HepG2 (cell line): ENCODE results near the gene ORC4. TPM values are rescaled to one million over a fixed set of nuclear protein-coding genes. Genes with fewer than 3 reads are reported as not detected.
"Not testable (repeated sequence)": the region's sequence is repeated elsewhere in the genome, so short reads cannot be mapped to it uniquely, and the experiment has no call there.

Source experiments
- ATAC-seq: fragments of 200-7000 bp; cut with Tn5 transposase; 3 replicates; pipeline ENCODE4 v1.9.1; 2020; ENCODE audit warnings: mild to moderate bottlenecking, moderate library complexity
- BruUV-seq: library from RNA; stranded (reverse); fragments of 400-500 nt; replicated peaks from 2 replicates; lab custom pipeline; 2021; lab: Mats Ljungman, UMichigan
- CTCF ChIA-PET: fragments of 300-600 bp; formaldehyde crosslinking; extraction: SDS; loops from one replicate; lab custom pipeline; 2021; ENCODE audit warnings: low total read pairs, inconsistent platforms, low intra/inter-chr PET ratio; lab: Yijun Ruan, JAX
- POLR2A ChIA-PET: fragments of 350-600 bp; sonication (Branson Sonifier 250); formaldehyde crosslinking; loops from one replicate; lab custom pipeline; 2020; ENCODE audit warnings: antibody characterized with exemption, inconsistent platforms; lab: Yijun Ruan, JAX
- DNase-seq: peaks from one replicate; pipeline ENCODE4 v3.0.0-alpha.2; 2015; ENCODE audit warnings: low spot score
- FAIRE-seq: peaks from 3 replicates; lab custom pipeline; 2011; peaks lifted over from hg19 to GRCh38; lab: Jason Lieb, UNC
- H2AFZ ChIP-seq: one replicate; pipeline ENCODE4 v1.6.1; 2011; ENCODE audit warnings: low read length, inconsistent platforms
- H3K27ac ChIP-seq: fragments of 300-600 bp; 3 replicates; pipeline ENCODE4 v1.8.0; 2011; ENCODE audit warnings: mixed run types, mild to moderate bottlenecking, mixed read lengths, low read length, inconsistent platforms; ENCODE audit not compliant: insufficient read depth; ENCODE audit errors: extremely low read length
- H3K27me3 ChIP-seq, 2 experiments: fragments of 200-600 bp in 1 of 2; 2 replicates in 1 of 2; 3 replicates in 1 of 2; pipeline versions ENCODE4 v1.6.0 to v1.8.0; 2011; ENCODE audit warnings: low read length in 2 of 2, mild to moderate bottlenecking in 2 of 2, moderate library complexity in 2 of 2, inconsistent platforms in 1 of 2; ENCODE audit not compliant: insufficient read depth in 2 of 2, control insufficient read depth in 1 of 2
- H3K36me3 ChIP-seq, 2 experiments: fragments of 200-600 bp in 1 of 2; replicated peaks in 1 of 2; 2 replicates in 1 of 2; 3 replicates in 1 of 2; pipeline versions ENCODE4 v1.5.1 to v1.8.0; 2011; ENCODE audit warnings: low read length in 2 of 2, inconsistent platforms in 1 of 2; ENCODE audit not compliant: insufficient read depth in 2 of 2, control insufficient read depth in 1 of 2
- H3K4me1 ChIP-seq: 2 replicates; pipeline ENCODE4 v1.5.1; 2012; ENCODE audit warnings: low read length, inconsistent platforms; ENCODE audit not compliant: insufficient read depth
- H3K4me2 ChIP-seq: 2 replicates; pipeline ENCODE4 v1.6.0; 2011; ENCODE audit warnings: low read depth, low read length, inconsistent platforms
- H3K4me3 ChIP-seq, 3 experiments: fragments of 200-600 bp in 1 of 3; sonication (generic), shearing (Covaris generic) in 1 of 3; replicated peaks in 1 of 3; 2 replicates each; pipeline ENCODE4 v1.5.1; 2011 to 2016; ENCODE audit warnings: low read length in 3 of 3, inconsistent platforms in 2 of 3, low read depth in 2 of 3, mild to moderate bottlenecking in 2 of 3, control low read depth in 1 of 3, mixed read lengths in 1 of 3; ENCODE audit not compliant: insufficient read depth in 1 of 3
- H3K79me2 ChIP-seq: one replicate; pipeline ENCODE4 v1.6.1; 2011; ENCODE audit warnings: low read length, inconsistent platforms; ENCODE audit not compliant: insufficient read depth
- H3K9ac ChIP-seq: 2 replicates; pipeline ENCODE4 v1.6.0; 2011; ENCODE audit warnings: mild to moderate bottlenecking, low read depth, low read length, inconsistent platforms; ENCODE audit not compliant: insufficient read depth
- H3K9me3 ChIP-seq: 2 replicates; pipeline ENCODE4 v1.5.1; 2012; ENCODE audit warnings: mild to moderate bottlenecking, low read length
- H4K20me1 ChIP-seq: 2 replicates; pipeline ENCODE4 v1.6.0; 2011; ENCODE audit warnings: inconsistent platforms, mild to moderate bottlenecking, low read length, moderate library complexity; ENCODE audit not compliant: insufficient read depth
- AFF4 ChIP-seq: sonication (generic); formaldehyde crosslinking; IDR thresholded peaks from 2 replicates; pipeline ENCODE4 v1.4.0; 2020; ENCODE audit warnings: missing genetic modification reagents
- BHLHE40 ChIP-seq: IDR thresholded peaks from 2 replicates; pipeline ENCODE4 v1.6.1; 2011; ENCODE audit warnings: low read length, improper control_type of control experiment
- RARA ChIP-seq: IDR thresholded peaks from 2 replicates; pipeline ENCODE4 v1.6.1; 2016; ENCODE audit warnings: missing genetic modification reagents, missing compliant biosample characterization
- ZBTB20 ChIP-seq: sonication (generic); formaldehyde crosslinking; IDR thresholded peaks from 2 replicates; pipeline ENCODE4 v1.8.1; 2023; ENCODE audit warnings: missing genetic modification reagents, low read depth, mild to moderate bottlenecking, borderline replicate concordance
- ZFP90 ChIP-seq: sonication (generic); formaldehyde crosslinking; IDR thresholded peaks from 2 replicates; pipeline ENCODE4 v1.8.0; 2022; ENCODE audit warnings: missing genetic modification reagents, mild to moderate bottlenecking, inconsistent platforms, borderline replicate concordance
- ZNF570 ChIP-seq: sonication (generic); formaldehyde crosslinking; IDR thresholded peaks from 2 replicates; pipeline ENCODE4 v1.4.0; 2020; ENCODE audit warnings: mild to moderate bottlenecking, missing genetic modification reagents, borderline replicate concordance
- WGBS: methylation state at CpG from one replicate; pipeline ENCODE4 v1.1.6; 2017; ENCODE audit warnings: low lambda C conversion rate; 5-methylcytosine and 5-hydroxymethylcytosine counted together
- in situ Hi-C: cut with HindIII; loops from 2 replicates; pipeline ENCODE4 v1.10.0; 2017; ENCODE audit warnings: low pct_unique_long_range_greater_than_20kb; ENCODE audit not compliant: extremely low pct_ligation_motif_present
- intact Hi-C: fragments of 100-400 bp; cut with micrococcal nuclease; formaldehyde crosslinking; loops from one replicate; pipeline ENCODE4 v1.10.0; 2022; ENCODE audit not compliant: unreplicated experiment
- polyA plus RNA-seq, 8 experiments: library from polyadenylated mRNA; depleted of rRNA in 3 of 8; stranded (reverse) in 7 of 8; unstranded in 1 of 8; fragments of >200 nt; fragmentation: Illumina TruSeq in 4 of 8; extraction: Trizol in 4 of 8; gene quantifications; 2 replicates each; pipeline versions ENCODE4 v1.2.1 to v1.2.3, GENCODE V29; 2011 to 2016; ENCODE audit warnings: low read depth in 4 of 8, missing spikeins in 1 of 8, mixed read lengths in 1 of 8; ENCODE audit not compliant: insufficient read depth in 1 of 8
- total RNA-seq, 5 experiments: library from RNA; depleted of rRNA; stranded (reverse); fragments of >200 nt; fragmentation: Illumina TruSeq; extraction: Trizol; gene quantifications; 2 replicates each; pipeline ENCODE4 v1.2.3, GENCODE V29; 2016; ENCODE audit warnings: low read depth in 1 of 5
- TF ChIP-seq, protein P1 (sequence below): IDR thresholded peaks from 2 replicates; pipeline ENCODE4 v1.6.1; 2016; ENCODE audit warnings: low read depth
- TF ChIP-seq, protein P2 (sequence below): sonication (generic); formaldehyde crosslinking; IDR thresholded peaks from 2 replicates; pipeline ENCODE4 v1.4.0; 2020; ENCODE audit warnings: missing genetic modification reagents

The ORC4 gene
- total and polyA plus RNA-seq, 2 of the 13 experiments (the other 11 are each of a cell fraction or from before 2014, with no cell fraction given) = 28.6 to 84.8 TPM

DNA sequence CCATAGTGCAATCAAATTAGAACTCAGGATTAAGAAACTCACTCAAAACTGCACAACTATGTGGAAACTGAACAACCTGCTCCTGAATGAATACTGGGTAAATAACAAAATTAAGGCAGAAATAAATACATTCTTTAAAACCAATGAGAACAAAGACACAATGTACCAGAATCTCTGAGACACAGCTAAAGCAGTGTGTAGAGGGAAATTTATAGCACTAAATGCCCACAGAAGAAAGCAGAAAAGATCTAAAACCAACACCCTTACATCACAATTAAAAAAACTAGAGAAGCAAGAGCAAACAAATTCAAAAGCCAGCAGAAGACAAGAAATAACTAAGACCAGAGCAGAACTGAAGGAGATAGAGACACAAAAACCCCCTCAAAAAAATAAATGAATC is 18.1 kb downstream of the ORC4 start:
- H3K9me3 ChIP-seq, intact Hi-C loops, H3K9ac ChIP-seq, H3K36me3 ChIP-seq, FAIRE-seq, H2AFZ ChIP-seq, H3K4me2 ChIP-seq, in situ Hi-C loops, DNase-seq, CTCF ChIA-PET, POLR2A ChIA-PET, H3K27me3 ChIP-seq, H3K27ac ChIP-seq, BruUV-seq, H3K4me3 ChIP-seq, ATAC-seq: not testable (repeated sequence)
- TF ChIP-seq ZFP90 (CRISPR knock-in tag) = peak; percentile 91; the same call in 1 of the 2 replicates
- Histone ChIP-seq H4K20me1 (peaks cover 14% of the 10 kb centered on the region), H3K79me2 (peaks cover 95% of the 10 kb centered on the region), H3K4me1 (peaks cover 14% of the 10 kb centered on the region)

- H2AFZ ChIP-seq = no peak overlapping the region
- ATAC-seq (no peak), FAIRE-seq (no peak), DNase-seq (no peak)
- H3K36me3 ChIP-seq = peaks cover 5 to 9% of the 10 kb centered on the region in 2 experiments
- CTCF ChIA-PET = no interaction called here
- H3K9me3 ChIP-seq = peaks cover 3% of the 10 kb centered on the region; the same call in 1 of the 2 replicates
- H3K27me3 ChIP-seq = no peaks in the 10 kb centered on the region
- WGBS = 96% methylated on average over 1 of the region's 1 CpG
- POLR2A ChIA-PET = no interaction called here
- no peak overlapping the region for H3K4me2 ChIP-seq
- no peak overlapping the region for H3K4me3 ChIP-seq
- 0 out of 2 replicates have a peak, but pooled peaks cover 6% of the 10 kb centered on the region for H3K4me1 ChIP-seq
- BruUV-seq = no TSS peak
- H4K20me1 ChIP-seq = peaks cover 6% of the 10 kb centered on the region
- H3K27ac ChIP-seq = no peak overlapping the region
- H3K9ac ChIP-seq = no peak overlapping the region
- peaks cover 92% of the 10 kb centered on the region for H3K79me2 ChIP-seq
- in situ Hi-C loops = no loop called here
- intact Hi-C loops = no loop called here
- TF ChIP-seq BHLHE40 (no peak), ZBTB20 (CRISPR knock-in tag) (no peak), AFF4 (CRISPR knock-in tag) (no peak), ZNF570 (no peak), RARA (CRISPR knock-in tag) (no peak)
- TF ChIP-seq, protein P1, sequence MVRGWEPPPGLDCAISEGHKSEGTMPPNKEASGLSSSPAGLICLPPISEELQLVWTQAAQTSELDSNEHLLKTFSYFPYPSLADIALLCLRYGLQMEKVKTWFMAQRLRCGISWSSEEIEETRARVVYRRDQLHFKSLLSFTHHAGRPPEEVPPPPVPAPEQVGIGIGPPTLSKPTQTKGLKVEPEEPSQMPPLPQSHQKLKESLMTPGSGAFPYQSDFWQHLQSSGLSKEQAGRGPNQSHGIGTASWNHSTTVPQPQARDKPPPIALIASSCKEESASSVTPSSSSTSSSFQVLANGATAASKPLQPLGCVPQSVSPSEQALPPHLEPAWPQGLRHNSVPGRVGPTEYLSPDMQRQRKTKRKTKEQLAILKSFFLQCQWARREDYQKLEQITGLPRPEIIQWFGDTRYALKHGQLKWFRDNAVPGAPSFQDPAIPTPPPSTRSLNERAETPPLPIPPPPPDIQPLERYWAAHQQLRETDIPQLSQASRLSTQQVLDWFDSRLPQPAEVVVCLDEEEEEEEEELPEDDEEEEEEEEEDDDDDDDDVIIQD (CRISPR knock-in tag) = no peak
- TF ChIP-seq, protein P2, sequence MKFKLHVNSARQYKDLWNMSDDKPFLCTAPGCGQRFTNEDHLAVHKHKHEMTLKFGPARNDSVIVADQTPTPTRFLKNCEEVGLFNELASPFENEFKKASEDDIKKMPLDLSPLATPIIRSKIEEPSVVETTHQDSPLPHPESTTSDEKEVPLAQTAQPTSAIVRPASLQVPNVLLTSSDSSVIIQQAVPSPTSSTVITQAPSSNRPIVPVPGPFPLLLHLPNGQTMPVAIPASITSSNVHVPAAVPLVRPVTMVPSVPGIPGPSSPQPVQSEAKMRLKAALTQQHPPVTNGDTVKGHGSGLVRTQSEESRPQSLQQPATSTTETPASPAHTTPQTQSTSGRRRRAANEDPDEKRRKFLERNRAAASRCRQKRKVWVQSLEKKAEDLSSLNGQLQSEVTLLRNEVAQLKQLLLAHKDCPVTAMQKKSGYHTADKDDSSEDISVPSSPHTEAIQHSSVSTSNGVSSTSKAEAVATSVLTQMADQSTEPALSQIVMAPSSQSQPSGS (CRISPR knock-in tag) = no peak
Observed at GRCh38 chr2:148000095-148000494, 20.4 kb downstream of the ORC4 start.
